LNCAP (cell line): ENCODE results near the gene TIFAB.

Experiments used
- TF ChIP-seq, protein P1 (sequence below): fragments of 450-650 bp; IDR thresholded peaks from 2 replicates; pipeline ENCODE4 v1.5.1; 2017; ENCODE audit warnings: mild to moderate bottlenecking

TIFAB gene

DNA sequence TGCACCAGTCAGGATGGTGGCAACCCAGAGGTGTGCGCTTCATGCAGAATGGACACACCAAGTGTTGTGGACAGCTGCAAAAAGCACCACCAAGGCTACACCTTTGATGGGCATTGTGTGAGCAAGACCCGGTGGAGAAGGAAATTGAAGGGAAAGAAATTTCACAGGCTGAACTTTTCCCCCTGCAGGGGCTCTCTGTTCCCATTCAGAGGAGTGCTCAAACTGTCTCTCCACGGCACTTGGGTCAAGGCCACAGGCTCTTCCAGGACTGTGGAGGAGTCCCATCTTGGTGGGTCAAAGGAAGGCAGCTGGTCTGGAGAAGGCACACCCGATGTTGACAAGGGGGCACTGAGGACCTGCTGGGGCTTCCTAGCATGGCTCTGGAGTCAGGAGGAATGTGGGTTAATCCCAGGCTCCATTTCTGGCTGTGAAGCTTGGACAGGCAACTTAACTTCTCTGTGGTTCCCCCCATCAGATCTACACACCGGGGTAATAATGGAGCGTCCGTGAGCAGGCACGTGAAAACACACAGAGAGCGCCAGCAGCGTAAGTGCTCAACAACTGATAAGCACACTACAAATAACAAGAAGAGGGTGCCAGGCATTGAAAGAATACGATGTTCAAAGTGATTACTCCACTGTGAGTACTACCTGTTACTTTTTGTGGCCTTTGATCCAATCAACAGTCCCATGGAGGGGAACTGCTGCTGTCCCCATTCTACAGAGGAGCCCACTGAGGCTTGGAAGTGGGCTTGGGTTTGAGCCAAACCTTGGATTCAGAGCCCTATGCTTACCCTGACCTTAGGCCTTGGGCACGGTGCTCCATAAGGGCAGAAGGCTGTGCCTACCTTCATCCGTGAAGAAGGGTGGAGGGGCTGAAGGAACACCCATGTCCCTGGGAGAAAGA is 34.2 kb upstream of the TIFAB start:
- TF ChIP-seq, protein P1, sequence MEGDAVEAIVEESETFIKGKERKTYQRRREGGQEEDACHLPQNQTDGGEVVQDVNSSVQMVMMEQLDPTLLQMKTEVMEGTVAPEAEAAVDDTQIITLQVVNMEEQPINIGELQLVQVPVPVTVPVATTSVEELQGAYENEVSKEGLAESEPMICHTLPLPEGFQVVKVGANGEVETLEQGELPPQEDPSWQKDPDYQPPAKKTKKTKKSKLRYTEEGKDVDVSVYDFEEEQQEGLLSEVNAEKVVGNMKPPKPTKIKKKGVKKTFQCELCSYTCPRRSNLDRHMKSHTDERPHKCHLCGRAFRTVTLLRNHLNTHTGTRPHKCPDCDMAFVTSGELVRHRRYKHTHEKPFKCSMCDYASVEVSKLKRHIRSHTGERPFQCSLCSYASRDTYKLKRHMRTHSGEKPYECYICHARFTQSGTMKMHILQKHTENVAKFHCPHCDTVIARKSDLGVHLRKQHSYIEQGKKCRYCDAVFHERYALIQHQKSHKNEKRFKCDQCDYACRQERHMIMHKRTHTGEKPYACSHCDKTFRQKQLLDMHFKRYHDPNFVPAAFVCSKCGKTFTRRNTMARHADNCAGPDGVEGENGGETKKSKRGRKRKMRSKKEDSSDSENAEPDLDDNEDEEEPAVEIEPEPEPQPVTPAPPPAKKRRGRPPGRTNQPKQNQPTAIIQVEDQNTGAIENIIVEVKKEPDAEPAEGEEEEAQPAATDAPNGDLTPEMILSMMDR, result no peak

DNA sequence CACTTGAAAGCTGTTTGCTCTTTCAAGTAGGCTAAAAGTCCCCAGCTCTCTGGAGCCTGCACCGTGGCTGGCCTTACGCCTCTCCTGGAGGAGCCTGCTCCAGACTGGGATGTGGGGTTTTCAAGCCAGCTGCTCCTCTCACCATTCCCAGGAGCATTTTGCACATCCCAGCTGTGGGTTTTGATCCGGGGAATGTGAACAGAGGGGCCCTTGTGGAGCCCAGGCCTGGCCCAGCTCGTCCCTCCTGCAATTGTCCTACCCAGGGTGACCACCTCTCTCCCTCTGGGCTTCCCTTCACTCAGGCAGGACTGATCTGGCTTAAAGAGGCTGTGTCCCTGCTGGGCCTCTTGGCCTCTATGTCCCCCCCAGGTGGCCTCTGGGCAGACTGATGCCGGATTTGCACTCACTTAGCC is 32.5 kb upstream of the TIFAB start:
- TF ChIP-seq, protein P1, result no peak

DNA sequence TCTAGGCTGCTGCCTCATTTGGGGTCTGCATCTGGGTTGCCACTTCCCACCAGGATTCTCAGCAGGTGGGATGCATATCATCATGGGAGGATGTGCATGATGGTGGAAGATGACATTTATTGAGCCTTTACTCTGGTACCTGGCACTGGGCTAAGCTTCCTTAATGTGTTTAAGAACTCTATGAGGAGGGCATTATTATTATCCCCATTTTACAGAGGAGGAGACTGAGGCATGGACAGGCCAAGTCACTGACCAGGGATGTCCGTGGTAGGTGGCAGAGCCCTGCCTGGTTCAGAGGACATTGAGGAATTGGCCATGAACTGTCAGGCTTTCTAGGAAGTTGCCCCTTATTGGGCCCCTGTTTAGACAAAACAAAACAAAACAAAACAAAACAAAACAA is 31.1 kb upstream of the TIFAB start:
- TF ChIP-seq, protein P1, result no peak

DNA sequence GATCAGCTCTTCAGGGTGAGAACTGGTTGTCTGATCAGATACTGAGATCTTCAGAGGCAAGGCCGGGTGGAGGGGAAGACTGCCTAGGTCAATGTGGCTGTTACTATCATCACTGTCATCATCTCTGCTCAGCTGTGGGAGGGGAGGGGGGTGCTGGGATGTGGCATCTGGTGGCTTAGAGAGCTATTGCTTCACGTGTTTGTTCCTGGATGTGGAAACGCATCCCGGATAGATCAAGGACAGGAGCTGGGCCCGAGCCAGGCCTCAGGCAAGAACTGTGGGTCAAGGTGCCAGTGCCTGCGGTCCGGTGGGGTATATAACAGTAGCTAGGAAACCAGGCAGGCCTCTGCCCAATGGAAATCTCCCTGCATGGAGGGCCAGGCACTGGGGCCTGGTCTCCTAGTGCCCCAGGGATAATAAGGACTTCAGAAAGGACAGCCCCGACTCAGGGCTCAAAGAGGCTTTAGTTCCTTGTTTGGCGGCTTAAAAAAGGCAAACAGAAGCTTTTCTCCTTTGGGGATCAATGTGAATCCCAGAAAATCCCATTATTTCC is 30.3 kb upstream of the TIFAB start:
- TF ChIP-seq, protein P1, result no peak

DNA sequence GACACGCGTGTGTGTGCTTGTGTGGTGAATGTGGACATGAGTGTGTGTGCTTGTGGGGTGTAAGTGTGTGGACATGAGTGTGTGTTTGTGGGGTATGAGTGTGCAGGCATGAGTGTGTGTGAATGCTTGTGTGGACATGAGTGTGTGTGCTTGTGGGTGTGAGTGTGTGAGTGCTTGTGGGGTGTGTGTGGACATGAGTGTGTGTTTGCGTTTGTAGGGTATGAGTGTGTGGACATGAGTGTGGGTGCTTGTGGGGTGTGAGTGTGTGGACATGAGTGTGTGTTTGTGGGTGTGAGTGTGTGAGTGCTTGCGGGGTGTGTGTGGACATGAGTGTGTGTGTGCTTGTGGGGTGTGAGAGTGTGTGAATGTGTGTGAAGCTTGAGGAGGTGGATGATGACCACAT is 29.8 kb upstream of the TIFAB start:
- TF ChIP-seq, protein P1, result no peak

DNA sequence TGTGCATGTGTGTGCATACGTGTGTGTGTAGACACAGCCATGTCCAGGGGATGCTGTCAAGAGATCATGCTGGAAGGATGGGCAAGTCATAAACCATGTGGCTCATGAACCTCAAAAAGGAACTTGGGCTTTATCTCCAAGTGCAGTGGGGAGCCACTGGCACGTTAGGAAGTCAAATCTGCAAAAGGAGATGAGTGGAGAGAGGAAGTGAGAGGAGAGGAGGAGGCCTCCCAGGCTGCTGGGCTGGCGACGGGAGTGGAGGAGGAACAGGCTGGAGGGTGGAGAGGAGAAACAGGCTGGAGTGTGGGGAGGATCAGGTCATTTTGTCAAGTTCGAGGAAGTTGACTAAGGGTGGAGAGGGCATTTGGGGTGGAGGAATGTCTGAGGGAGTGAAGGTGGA is 29.2 kb upstream of the TIFAB start:
- TF ChIP-seq, protein P1, result no peak

DNA sequence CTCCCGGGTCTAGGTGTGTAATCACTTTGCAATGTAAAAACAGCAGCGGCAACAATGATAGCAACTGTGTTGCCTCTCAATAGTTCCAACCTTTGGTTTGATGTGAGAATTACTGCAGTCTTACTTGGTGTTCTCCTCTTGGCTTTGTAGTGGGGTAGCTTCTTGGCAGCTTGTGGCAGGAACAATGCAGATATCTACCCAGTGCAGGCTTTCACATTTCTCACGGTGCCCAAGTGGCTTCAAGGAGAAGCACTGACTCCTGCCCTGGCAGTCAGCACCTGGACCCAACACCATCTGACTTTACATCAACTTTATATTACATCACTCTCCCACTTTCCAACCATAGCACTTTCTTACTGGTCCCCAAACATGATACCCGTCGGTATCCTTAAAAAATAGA is 28.4 kb upstream of the TIFAB start:
- TF ChIP-seq, protein P1, result no peak
